Posterior vena cava (tissue), 2 donors: ENCODE data around the gene ZNF697. TPM values are rescaled to one million over a fixed set of nuclear protein-coding genes. Genes with fewer than 3 reads are reported as not detected.
"Not testable (repeated sequence)": the region's sequence is repeated elsewhere in the genome, so short reads cannot be mapped to it uniquely, and the experiment has no call there.

Experiments used
- DNase-seq: peaks from one replicate; pipeline ENCODE4 v3.0.0-alpha.2; 2020; ENCODE audit warnings: low spot score
- intact Hi-C, 2 donors: fragments of 100-400 bp; cut with DNase I; formaldehyde crosslinking; loops; one replicate each; pipeline versions ENCODE4 v1.14.1 to v1.14.2; 2022 to 2023
- total RNA-seq, 2 donors: library from RNA; stranded (reverse); fragmentation: NEBNext Ultra II Directional; extraction: Animal tissue kit (Norgen Biotek cat#: 25700); gene quantifications; one replicate each; pipeline ENCODE4 v1.2.1, GENCODE V29; 2021
- donor health status: DM: yes; HTN: yes; CAD: no.
- donor health status: DM: yes; HTN: yes; CAD: no.

Gene ZNF697
- total RNA-seq, 2 donors from 2014 or later = 5.0 to 5.9 TPM

DNA sequence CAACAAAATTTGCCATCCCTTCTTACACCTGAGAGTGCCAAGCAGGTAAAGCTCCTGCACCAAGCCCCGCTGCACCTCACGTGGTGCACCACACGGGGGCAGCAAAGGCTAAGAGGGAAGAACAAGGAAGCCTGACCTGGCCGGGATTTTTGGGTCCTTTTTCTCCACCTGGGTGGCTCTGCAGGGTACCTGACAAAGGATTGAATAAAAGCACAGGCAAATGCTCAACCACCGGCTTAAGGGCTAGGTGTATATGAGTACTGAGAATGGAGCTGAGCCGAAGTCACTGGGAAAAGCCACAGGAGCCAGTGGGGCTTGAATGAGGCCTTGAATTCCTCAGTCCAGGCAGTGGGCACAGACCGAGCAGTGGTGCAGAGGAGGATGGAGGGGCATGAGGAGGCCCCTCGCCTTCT, 36.4 kb downstream of the ZNF697 start:
- intact Hi-C loops = loop anchor here in 1 of 2 donors (5.0 kb wide), 1 partner anchor 51 kb away; no protein-coding TSS in a partner anchor
- DNase-seq = peak; percentile 85

- intact Hi-C loops, DNase-seq: not testable (repeated sequence)
Observed at GRCh38 chr1:119608816-119609215, 39.2 kb downstream of the ZNF697 start.

GRCh38 chr1:119607087-119607807, 40.8 kb downstream of the ZNF697 start:
- intact Hi-C loops, DNase-seq: not testable (repeated sequence)

DNA sequence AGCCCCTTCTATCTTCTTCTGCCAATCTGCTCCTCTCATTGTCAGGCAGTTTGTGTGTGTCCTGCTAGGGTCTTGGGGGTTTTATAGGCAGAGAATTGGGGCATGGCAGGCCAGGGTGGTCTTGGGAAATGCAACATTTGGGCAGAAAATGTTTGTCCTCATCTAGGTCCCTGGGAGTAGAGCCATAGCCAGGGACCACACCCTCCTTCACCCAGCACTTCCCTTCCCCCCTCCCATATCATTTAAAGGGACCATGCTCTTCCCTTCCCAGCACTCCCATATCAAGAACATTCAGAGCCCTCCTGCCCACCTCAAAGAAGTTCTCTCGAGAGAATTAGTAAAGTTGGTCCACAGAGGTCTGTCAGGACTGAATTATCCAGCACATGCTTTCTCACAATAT, 41.7 kb downstream of the ZNF697 start:
- no peak for DNase-seq
- intact Hi-C loops = no loop called here

- intact Hi-C loops = no loop called here
Observed at GRCh38 chr1:119605686-119606085, 42.4 kb downstream of the ZNF697 start.

DNA sequence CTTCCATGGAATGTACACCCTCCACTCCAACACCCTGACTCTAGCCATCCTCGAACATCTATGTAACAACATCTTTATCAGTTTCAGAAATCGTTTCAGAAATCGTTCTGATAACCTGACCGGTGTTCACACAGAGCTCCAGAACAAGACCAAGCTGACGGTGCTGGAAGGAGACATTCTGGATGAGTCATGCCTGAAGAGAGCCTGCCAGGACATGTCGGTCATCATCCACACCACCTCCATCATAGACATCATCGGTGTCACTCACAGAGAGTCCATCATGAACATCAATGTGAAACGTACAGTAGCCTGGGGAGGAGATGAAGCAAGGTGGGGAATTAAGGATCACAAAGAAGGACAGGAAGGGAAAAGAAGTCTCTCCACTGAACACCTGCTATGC, 43.0 kb downstream of the ZNF697 start:
- DNase-seq, intact Hi-C loops: not testable (repeated sequence)

More at GRCh38 chr1:119605686-119606085, 42.4 kb downstream of the ZNF697 start:
- no peak for DNase-seq

DNA sequence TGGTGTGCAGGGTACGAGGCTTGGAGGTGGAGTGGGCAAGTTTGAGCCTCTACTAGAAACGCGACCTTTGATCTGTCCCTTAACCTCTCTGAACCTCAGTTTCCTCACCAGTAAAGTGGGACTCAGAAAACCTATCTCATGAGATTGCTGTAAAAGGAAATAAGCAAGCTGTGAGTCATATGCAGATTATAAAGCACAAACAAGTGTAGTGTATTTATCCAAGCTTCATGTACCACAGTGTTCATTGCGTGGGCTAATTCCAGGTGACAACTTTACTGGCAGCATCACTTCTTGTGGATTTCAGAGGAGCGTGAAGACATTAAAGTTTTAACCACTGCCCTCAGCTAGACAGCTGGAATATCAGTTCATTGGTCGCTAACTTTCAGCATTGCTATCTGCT, 44.4 kb downstream of the ZNF697 start:
- no peak for DNase-seq
- intact Hi-C loops = no loop called here

DNA sequence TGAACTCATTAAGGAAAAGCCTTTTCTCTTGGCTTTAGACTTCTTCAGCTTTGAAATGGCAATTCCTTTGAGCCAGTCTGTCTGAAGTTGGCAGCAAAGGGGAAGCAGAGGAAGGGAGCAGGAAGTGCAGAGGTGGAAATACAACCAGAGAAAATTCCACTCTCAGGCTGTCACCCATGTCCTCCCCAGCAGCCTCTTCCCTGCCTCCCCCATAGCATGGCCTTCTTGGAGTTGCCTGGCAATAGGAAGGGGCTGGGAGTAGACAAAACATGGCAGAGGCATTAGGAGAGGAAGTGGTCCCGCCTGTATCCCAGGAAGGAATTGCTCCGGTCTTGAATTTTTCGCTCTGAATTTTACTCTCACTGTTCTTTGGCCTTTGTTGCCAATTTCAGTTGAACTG, 44.8 kb downstream of the ZNF697 start:
- DNase-seq, intact Hi-C loops: not testable (repeated sequence)

- DNase-seq, intact Hi-C loops: not testable (repeated sequence)
Observed at GRCh38 chr1:119602789-119603188, 45.3 kb downstream of the ZNF697 start.

GRCh38 chr1:119602169-119602568, 45.9 kb downstream of the ZNF697 start:
- DNase-seq = no peak
- intact Hi-C loops = no loop called here

DNA sequence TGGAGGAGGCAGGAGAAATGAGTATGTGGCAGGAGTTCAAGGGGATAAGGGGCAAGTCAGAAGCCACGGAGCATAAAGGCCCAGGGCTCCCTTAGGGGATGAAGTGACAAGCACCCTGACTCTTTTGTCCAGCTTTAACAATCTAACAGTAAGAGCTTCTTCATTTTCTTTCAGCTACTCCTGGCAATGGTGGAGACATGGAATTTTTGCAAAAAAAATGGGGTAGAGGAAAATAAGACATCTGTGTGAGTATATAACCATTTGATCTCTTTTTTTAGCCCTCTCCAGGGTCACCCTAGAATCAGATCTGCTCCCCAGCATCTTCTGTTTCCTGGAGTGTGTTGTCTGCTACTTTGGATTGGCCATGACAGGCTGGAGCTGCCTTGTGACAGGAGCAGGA, 47.1 kb downstream of the ZNF697 start:
- intact Hi-C loops = no loop called here
- DNase-seq = no peak

DNA sequence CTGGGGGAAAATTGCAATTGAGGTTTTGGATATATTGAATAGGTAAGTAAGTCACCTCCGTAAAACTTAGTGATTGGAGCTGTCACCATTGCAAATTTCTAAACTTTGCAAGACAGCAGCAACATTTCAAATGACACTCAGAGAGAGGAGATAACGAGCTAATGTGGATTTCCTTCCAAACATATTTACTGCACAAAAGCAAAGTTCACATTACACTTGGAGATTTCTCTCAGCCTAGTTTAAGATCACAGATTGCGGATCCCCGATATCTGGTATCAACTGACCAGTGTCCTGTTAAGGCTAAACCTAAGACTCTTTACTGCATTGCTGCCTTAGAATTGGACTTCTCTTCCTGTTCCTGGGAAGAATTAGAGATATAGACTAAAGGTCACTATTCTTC, 47.5 kb downstream of the ZNF697 start:
- intact Hi-C loops = no loop called here
- DNase-seq = no peak

DNA sequence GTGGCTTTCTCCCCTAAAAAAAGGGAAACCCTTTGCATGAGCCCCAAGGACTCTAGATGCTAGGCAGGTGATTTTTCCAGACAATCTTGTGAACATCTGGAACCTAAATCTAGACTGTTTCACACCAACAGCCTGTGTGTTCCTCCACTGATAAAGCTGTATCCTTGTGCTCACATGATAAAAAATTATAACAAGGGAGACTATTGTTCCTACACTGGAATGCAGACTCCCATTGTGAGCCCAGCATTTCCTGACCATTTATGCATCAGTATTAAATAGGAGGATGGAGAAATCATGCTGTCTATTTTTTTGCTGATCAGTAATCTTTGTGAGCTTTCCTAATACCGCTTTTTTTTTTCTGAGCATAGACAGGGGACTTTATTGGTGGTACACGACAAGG, 52.5 kb downstream of the ZNF697 start:
- intact Hi-C loops = no loop called here
- DNase-seq = no peak

DNA sequence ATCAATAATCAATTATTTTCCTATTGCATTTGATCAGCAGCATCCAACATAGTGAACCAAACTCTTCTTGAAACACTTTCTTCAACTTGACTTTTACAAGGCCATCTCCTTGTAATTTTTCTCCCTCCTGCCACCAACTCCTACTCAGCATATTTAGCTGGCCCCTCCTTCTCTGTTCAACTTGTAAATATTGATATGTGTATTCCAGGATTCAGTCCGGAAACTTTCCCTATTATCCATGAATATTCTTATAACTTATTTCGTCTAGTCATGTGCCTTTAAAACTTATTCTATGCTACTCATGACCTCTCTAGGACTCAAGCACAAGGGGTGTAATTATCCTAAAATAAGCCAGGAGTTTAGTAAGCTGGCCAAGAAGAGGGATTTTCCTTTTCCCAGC, 52.9 kb downstream of the ZNF697 start:
- DNase-seq = no peak
- intact Hi-C loops = no loop called here

DNA sequence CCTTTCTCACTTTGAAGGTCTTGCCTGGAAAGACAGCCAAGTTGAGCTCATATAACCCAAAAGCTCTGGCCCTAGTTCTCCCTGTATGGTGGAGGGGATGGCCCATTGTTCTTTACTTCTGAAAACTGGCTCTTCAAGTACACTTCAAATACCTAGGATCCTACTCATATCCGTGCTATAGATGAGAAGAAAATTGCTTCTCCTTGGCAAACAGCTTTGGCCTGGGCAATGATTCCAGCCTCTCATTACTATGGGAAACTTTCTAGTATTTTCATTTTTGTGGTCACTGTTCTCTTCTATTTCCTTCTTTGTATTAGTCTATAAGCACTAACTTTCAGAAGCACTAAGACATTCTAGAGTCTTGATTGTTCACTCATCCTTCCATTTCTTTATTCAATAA, 53.7 kb downstream of the ZNF697 start:
- no peak for DNase-seq
- intact Hi-C loops = no loop called here

GRCh38 chr1:119593805-119594204, 54.3 kb downstream of the ZNF697 start:
- intact Hi-C loops = no loop called here
- DNase-seq = no peak

DNA sequence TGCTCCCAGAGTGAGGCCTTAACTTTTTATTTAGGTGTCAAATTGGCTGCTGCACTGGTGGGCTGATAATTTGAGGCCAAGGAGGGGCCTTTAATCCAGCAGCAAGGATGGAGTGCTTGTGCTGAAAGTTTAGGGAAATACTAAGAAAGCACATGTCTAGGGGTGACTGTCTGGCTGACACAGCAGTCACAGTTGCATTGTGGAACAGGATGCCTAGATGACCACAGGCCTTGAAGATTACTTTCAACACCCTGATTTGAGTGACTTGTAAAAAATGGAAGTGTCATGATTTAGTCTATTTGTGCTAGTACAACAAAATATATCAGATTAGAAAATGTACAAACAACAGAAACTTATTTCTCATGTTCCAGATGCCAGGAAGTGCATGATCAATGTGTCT, 57.7 kb downstream of the ZNF697 start:
- intact Hi-C loops = no loop called here
- DNase-seq = no peak

- intact Hi-C loops = no loop called here
- DNase-seq = no peak
Observed at GRCh38 chr1:119588621-119589020, 59.4 kb downstream of the ZNF697 start.

GRCh38 chr1:119587341-119587740, 60.7 kb downstream of the ZNF697 start:
- intact Hi-C loops = no loop called here
- no peak for DNase-seq

GRCh38 chr1:119585801-119586200, 62.3 kb downstream of the ZNF697 start:
- intact Hi-C loops, DNase-seq: not testable (repeated sequence)

GRCh38 chr1:119582801-119583200, 65.3 kb downstream of the ZNF697 start:
- intact Hi-C loops = no loop called here
- no peak for DNase-seq
